ENCODE results near the gene FOXF2.

FOXF2 gene

GRCh38 chr6:1415416-1416063, 26.2 kb downstream of the FOXF2 start:
- TF ChIP-seq CTCF (IDR thresholded peaks at IDR 0.05; ENCODE audit: insufficient read depth, low read length, missing control alignments) = no peak
- CTCF ChIA-PET = no interaction called here
- POLR2A ChIA-PET = no interaction called here

GRCh38 chr6:1416191-1416760, 26.9 kb downstream of the FOXF2 start:
- ChIA-PET CTCF (no interaction called here), POLR2A (no interaction called here)
- no peak for DNase-seq (ENCODE audit: low read depth, low spot score)

More at GRCh38 chr6:1415416-1416063, 26.2 kb downstream of the FOXF2 start:
- no peak overlapping the region for H3K4me3 ChIP-seq (ENCODE audit: low read depth, low read length)
- no peak for DNase-seq (ENCODE audit: low read depth, low spot score)

GRCh38 chr6:1416820-1417219, 27.4 kb downstream of the FOXF2 start:
- ChIA-PET POLR2A (no interaction called here), CTCF (no interaction called here)
- DNase-seq (ENCODE audit: low read depth, low spot score) = no peak
- H3K4me3 ChIP-seq (ENCODE audit: low read depth, low read length) = no peak overlapping the region
- no peak for TF ChIP-seq CTCF (IDR thresholded peaks at IDR 0.05; ENCODE audit: insufficient read depth, low read length, missing control alignments)

More at GRCh38 chr6:1416191-1416760, 26.9 kb downstream of the FOXF2 start:
- no peak overlapping the region for H3K4me3 ChIP-seq (ENCODE audit: low read depth, low read length)
- no peak for TF ChIP-seq CTCF (IDR thresholded peaks at IDR 0.05; ENCODE audit: insufficient read depth, low read length, missing control alignments)

- DNase-seq (ENCODE audit: low read depth, low spot score) = no peak
- ChIA-PET CTCF (no interaction called here), POLR2A (no interaction called here)
- H3K4me3 ChIP-seq (ENCODE audit: low read depth, low read length) = no peak overlapping the region
- TF ChIP-seq CTCF (IDR thresholded peaks at IDR 0.05; ENCODE audit: insufficient read depth, low read length, missing control alignments) = no peak
Observed at GRCh38 chr6:1417718-1418117, 28.3 kb downstream of the FOXF2 start.

- ChIA-PET CTCF (interaction anchor here (1.5 kb wide), 1 partner anchor 22 kb away, joined by 3 read pairs; no protein-coding TSS in a partner anchor), POLR2A (no interaction called here)
- no peak for DNase-seq (ENCODE audit: low read depth, low spot score)
- no peak for TF ChIP-seq CTCF (IDR thresholded peaks at IDR 0.05; ENCODE audit: insufficient read depth, low read length, missing control alignments)
- no peak overlapping the region for H3K4me3 ChIP-seq (ENCODE audit: low read depth, low read length)
Observed at GRCh38 chr6:1418471-1419191, 29.3 kb downstream of the FOXF2 start.

- no peak overlapping the region for H3K4me3 ChIP-seq (ENCODE audit: low read depth, low read length)
- no peak for DNase-seq (ENCODE audit: low read depth, low spot score)
- ChIA-PET CTCF (interaction anchor here (2.8 kb wide), 1 partner anchor 24 kb away, joined by 14 read pairs; no protein-coding TSS in a partner anchor), POLR2A (no interaction called here)
- TF ChIP-seq CTCF (IDR thresholded peaks at IDR 0.05; ENCODE audit: insufficient read depth, low read length, missing control alignments) = no peak
Observed at GRCh38 chr6:1420382-1420781, 31.0 kb downstream of the FOXF2 start.

All from AG04449 (cell line).